Rectal smooth muscle tissue (tissue), 1 donor: ENCODE results near the gene PLAC9.
A peak's percentile ranks its signal among the peaks of the same experiment; 100 is the strongest.
"Not testable (repeated sequence)": the region's sequence is repeated elsewhere in the genome, so short reads cannot be mapped to it uniquely, and the experiment has no call there.

Experiments used
- H3K27ac ChIP-seq: one replicate; pipeline ENCODE4 v1.7.0; 2013; ENCODE audit warnings: low read depth, low read length, inconsistent platforms
- H3K27me3 ChIP-seq: one replicate; pipeline ENCODE4 v1.7.0; 2013; ENCODE audit warnings: low read length; ENCODE audit not compliant: control insufficient read depth, insufficient read depth
- H3K36me3 ChIP-seq: one replicate; pipeline ENCODE4 v1.7.0; 2013; ENCODE audit warnings: low read length; ENCODE audit not compliant: control insufficient read depth, insufficient read depth
- H3K4me1 ChIP-seq: one replicate; pipeline ENCODE4 v1.7.0; 2013; ENCODE audit warnings: low read length; ENCODE audit not compliant: control insufficient read depth, insufficient read depth
- H3K4me3 ChIP-seq: one replicate; pipeline ENCODE4 v1.7.0; 2013; ENCODE audit warnings: low read length
- H3K9ac ChIP-seq: one replicate; pipeline ENCODE4 v1.7.0; 2013; ENCODE audit warnings: low read length

The PLAC9 gene

GRCh38 chr10:80132299-80133139 is at the start of gene PLAC9:
PLAC9 (plus strand) TSS chr10:80132730; CDS start chr10:80132763, 33 bp downstream.
- Histone ChIP-seq H3K27me3 (no peaks in the 10 kb centered on the region), H3K9ac (peak within 1 kb of the TSS; percentile 6), H3K36me3 (no peaks in the 10 kb centered on the region), H3K4me3 (peak within 1 kb of the TSS; percentile 47), H3K4me1 (no peaks in the 10 kb centered on the region), H3K27ac (peak within 1 kb of the TSS; percentile 24)

- Histone ChIP-seq H3K4me1 (no peaks in the 10 kb centered on the region), H3K27ac (no peak overlapping the region), H3K36me3 (no peaks in the 10 kb centered on the region), H3K9ac (no peak overlapping the region), H3K4me3 (no peak overlapping the region), H3K27me3 (no peaks in the 10 kb centered on the region)
Measured at GRCh38 chr10:80090121-80090520, 42.4 kb upstream of the PLAC9 start.

- Histone ChIP-seq H3K36me3 (no peaks in the 10 kb centered on the region), H3K27ac (no peak overlapping the region), H3K4me3 (no peak overlapping the region), H3K4me1 (no peaks in the 10 kb centered on the region), H3K9ac (no peak overlapping the region), H3K27me3 (no peaks in the 10 kb centered on the region)
Measured at GRCh38 chr10:80094231-80094630, 38.3 kb upstream of the PLAC9 start.

- not testable (repeated sequence) for H3K4me1 ChIP-seq, H3K27ac ChIP-seq, H3K36me3 ChIP-seq, H3K9ac ChIP-seq, H3K27me3 ChIP-seq, H3K4me3 ChIP-seq
Measured at GRCh38 chr10:80098272-80098671, 34.3 kb upstream of the PLAC9 start.

GRCh38 chr10:80099295-80099694 is 33.2 kb upstream of the PLAC9 start:
- H3K27ac ChIP-seq, H3K4me1 ChIP-seq, H3K9ac ChIP-seq, H3K4me3 ChIP-seq, H3K27me3 ChIP-seq, H3K36me3 ChIP-seq: not testable (repeated sequence)

- H3K27me3 ChIP-seq: no peaks in the 10 kb centered on the region
Measured at GRCh38 chr10:80100116-80100515, 32.4 kb upstream of the PLAC9 start.

GRCh38 chr10:80100861-80101695 is 31.5 kb upstream of the PLAC9 start:
- H3K36me3 ChIP-seq: no peaks in the 10 kb centered on the region
- no peak overlapping the region for H3K4me3 ChIP-seq

More at GRCh38 chr10:80100116-80100515, 32.4 kb upstream of the PLAC9 start:
- Histone ChIP-seq H3K9ac (no peak overlapping the region), H3K4me3 (no peak overlapping the region), H3K4me1 (no peaks in the 10 kb centered on the region), H3K27ac (no peak overlapping the region), H3K36me3 (no peaks in the 10 kb centered on the region)

GRCh38 chr10:80104066-80104926 is 28.2 kb upstream of the PLAC9 start:
- no peaks in the 10 kb centered on the region for H3K36me3 ChIP-seq
- H3K4me3 ChIP-seq: no peak overlapping the region
- H3K9ac ChIP-seq: no peak overlapping the region
- no peaks in the 10 kb centered on the region for H3K27me3 ChIP-seq
- H3K4me1 ChIP-seq: no peaks in the 10 kb centered on the region
- peak overlapping the region; percentile 56 for H3K27ac ChIP-seq

More at GRCh38 chr10:80100861-80101695, 31.5 kb upstream of the PLAC9 start:
- H3K9ac ChIP-seq: no peak overlapping the region
- H3K27ac ChIP-seq: no peak overlapping the region
- no peaks in the 10 kb centered on the region for H3K27me3 ChIP-seq
- H3K4me1 ChIP-seq: no peaks in the 10 kb centered on the region

GRCh38 chr10:80108576-80109239 is 23.8 kb upstream of the PLAC9 start:
- Histone ChIP-seq H3K4me3 (no peak overlapping the region), H3K4me1 (no peaks in the 10 kb centered on the region), H3K36me3 (no peaks in the 10 kb centered on the region), H3K27ac (no peak overlapping the region), H3K9ac (no peak overlapping the region), H3K27me3 (no peaks in the 10 kb centered on the region)

- Histone ChIP-seq H3K27ac (no peak overlapping the region), H3K4me1 (no peaks in the 10 kb centered on the region), H3K9ac (no peak overlapping the region), H3K36me3 (no peaks in the 10 kb centered on the region), H3K27me3 (no peaks in the 10 kb centered on the region), H3K4me3 (no peak overlapping the region)
Measured at GRCh38 chr10:80110986-80111385, 21.5 kb upstream of the PLAC9 start.

- no peaks in the 10 kb centered on the region for H3K4me1 ChIP-seq
- H3K27ac ChIP-seq: no peak overlapping the region
- no peaks in the 10 kb centered on the region for H3K36me3 ChIP-seq
- no peak overlapping the region for H3K9ac ChIP-seq
- no peak overlapping the region for H3K4me3 ChIP-seq
- H3K27me3 ChIP-seq: no peaks in the 10 kb centered on the region
Measured at GRCh38 chr10:80118669-80119068, 13.9 kb upstream of the PLAC9 start.
